Tongue (tissue), 2 donors: ENCODE results near the gene HDAC4. TPM values are rescaled to one million over a fixed set of nuclear protein-coding genes. Genes with fewer than 3 reads are reported as not detected.
A peak's percentile ranks its signal among the peaks of the same experiment; 100 is the strongest.

Source experiments
- DNase-seq: peaks from one replicate; pipeline ENCODE4 v3.0.0-alpha.2; 2015
- total RNA-seq: library from RNA; depleted of rRNA; stranded (reverse); fragments of >200 nt; gene quantifications from one replicate; pipeline ENCODE4 v1.2.3, GENCODE V29; 2014

The HDAC4 gene
- total RNA-seq, 1 donor from 2014 or later: 34.2 TPM

DNA sequence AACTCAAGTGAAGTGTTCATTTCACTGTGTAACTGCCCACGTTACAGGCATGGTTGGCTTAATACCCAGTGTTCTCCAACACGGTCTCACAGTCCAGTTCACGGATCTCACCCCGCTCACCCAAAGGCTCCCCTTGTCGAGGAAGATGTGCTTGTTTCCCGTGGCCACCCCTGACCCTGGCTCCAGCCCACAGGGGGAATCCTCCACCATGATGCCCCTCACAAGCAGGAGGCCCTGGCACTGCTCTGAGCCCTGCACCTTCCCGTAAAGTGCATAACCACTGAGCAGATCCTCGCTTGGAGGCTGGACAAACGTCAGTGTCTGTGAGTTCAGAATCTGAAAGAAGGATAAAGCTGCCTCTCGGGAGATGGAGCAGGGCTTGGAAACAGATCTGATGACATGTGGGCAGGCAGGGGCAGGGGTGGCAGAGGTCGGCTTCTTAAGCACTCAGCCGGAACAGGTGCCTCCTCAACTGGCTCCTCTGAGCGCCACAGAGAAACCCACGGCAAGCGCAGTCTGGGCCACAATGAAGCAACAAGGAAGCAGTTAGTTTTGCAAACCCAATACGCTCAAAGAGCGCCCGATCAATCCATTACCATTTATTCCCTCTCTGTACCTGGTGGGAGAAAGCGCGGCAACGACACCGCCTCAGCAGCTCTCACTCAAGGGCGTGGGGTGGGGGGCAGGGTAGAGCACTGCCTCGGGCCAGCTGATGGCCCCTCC, 17.6 kb downstream of the HDAC4 start:
- DNase-seq: no peak

DNA sequence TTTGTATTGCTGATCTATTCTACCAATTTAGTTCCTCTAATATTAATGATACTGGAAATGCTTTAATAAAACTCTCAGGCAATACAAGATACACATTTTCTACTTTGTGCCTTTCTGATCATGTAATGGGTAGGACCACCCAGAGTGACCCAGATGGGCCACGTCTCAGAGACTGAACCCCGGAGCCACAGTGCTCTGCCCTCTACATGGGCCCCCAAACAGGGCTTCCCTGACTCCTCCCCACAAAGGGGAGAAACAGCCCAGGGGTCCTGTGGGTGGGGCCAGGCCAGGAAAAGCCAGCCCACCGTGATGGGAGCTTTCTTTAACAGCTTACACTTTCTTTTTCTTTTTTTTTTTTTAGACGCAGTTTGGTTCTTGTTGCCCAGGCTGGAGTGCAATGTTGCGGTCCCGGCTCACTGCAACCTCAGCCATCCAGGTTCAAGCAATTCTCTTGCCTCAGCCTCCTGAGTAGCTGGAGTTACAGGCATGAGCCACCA, 18.4 kb downstream of the HDAC4 start:
- no peak for DNase-seq

DNA sequence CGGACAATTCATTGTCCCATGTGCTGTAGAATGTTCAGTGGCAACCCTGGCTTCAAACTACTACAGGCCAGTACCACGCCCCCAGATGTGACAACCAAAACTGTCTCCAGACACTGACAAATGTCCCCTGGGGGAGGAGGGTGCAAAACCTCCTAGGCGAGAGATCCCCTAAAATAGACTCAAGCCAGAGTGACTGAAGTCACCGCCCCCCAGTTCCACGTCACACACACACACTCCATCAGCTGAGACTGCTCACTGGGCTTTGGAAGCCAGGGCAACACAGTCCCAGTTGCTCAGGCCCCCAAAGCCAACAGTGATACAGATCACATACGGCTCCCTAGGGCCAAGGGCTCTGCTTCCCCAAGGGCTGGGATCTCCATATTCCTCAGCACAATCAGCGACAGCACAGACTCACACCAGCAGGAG, 19.1 kb downstream of the HDAC4 start:
- DNase-seq: no peak

DNA sequence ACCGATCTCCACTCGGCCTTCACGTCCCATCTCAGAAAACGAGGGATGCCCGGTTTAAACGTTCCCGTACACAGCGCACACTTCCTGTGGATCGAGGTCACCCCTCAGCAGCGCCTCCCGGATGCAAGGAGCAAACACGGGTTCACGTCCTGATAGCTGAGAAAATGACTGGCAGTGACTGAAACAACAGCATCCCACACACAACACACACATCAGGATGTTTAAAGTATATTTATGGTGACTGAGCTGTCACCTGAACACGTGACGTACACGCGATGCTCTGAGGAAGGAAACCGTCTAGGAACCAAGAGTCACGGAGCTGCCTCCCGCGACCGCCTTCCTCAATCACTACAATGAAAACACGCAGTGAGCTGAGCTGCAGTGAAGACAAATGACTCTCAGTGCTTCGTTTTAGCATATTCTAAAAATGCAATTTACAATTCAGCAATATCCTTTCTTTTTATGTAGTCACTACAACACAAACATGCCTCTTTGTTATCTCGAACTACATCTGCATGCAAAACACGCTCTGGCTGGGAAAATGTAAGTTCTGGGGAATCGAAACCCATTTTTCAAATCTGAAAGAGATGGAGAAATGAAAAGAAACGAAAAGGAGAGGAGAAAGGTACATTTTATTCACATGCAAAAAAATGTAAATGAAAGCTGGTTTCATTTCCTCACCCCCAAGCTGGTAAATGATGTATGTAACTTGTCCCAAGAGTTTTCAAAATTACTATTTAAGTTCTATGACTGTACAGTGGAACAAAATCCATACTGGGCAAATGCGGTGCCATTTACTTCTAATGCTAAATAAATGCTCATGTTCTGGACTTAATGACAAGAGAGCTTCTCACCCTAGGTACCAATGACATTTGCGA, 19.8 kb downstream of the HDAC4 start:
- DNase-seq: no peak

DNA sequence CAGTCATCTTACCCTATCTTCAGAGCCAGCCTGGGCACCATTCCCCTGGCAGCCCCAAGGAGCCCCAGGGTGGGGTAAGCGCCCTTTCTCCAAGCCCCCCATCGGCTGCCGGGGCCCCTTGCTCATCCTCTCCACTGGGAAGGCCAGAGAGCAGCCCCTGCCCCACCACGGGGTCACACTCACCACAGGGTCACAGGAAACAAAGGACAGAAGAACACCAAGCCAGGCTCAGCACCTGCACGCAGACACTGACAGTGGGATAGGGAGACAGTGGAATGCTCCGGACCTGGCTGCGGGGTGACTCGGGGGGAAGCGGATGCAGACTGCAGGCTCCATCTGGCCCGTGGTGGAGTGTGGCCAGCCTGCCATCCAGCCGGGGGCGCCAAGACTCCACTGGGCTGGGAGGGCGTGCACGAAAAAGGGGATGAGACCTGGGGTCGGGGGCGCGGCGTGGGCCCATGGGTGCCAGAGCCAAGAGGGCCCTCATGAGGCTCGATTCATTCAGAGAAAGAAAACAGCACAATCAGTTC, 21.1 kb downstream of the HDAC4 start:
- no peak for DNase-seq

DNA sequence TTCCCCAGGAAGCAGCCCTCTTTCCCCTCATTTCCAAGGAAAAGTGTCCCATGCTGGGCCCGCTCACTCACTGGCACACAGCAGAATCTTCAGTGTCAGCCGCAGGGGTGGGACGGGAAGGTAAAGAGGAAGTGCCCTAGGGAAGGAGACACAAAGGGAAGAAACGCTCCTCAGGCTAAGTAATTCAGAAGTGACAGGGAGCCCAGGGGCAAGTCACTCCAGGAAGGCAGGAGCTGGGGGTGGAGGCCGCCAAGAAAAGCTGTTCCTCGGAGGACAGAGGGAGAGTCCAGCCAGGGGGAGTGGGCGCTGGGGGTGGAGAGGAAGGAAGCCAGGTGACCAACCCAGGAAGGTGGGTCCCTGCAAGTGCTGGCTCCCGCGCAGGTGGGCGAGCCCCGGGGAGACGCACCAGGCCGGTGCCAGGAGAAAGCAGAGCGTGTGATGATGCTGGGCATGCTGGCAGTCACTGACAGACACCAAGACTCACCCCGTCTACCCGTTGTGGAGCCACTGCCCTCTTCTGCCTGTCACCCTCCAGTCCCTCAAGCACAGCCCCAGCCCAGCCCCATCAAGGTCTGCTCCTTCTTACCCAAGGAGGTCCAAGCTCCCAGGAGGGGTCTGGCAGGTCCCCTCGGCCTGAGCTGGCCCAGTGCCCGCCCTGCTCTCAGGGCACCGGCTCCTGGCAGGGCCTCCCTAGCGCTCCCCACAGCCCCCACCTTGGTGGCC, 21.7 kb downstream of the HDAC4 start:
- no peak for DNase-seq

DNA sequence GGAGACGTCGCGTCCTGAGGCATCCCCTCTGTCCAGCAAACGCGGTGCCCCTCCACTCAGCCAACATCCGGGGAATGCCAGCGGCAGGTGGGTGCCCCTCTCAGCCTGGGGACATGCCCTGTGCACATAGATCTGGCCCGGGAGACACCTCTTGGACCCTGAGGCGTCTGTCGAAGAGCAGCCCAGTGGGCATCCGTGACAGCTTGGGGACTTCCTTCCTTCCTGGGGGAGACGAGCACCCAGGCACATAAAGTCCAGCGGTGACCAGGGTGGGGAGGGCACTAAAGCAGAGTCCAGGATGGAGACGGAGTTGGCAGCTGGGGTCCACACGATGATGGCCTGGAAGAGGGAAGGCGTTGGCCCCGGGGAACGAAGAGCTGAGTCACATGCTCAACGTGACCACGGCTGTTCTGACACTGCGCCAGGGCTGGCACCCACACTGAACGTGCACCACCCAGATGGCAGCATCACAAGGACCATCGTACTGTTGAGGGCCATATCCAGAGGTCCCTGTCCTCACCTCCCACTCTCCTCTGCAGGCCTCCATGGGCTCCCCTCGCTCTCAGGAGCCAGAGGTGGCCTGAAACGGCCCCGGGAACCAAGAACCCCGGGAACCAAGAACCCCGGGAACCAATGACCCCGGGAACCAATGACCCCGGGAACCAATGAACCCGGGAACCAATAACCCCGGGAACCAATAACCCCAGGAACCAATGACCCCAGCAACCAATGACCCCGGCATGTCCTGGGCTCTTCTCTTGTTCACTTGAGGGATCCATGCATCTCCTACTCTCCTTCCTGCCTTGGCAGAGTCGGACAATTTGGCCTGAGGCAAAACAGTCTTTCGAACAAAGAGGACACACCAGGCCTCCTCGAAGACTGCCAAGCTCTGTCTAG, 22.6 kb downstream of the HDAC4 start:
- DNase-seq: no peak

DNA sequence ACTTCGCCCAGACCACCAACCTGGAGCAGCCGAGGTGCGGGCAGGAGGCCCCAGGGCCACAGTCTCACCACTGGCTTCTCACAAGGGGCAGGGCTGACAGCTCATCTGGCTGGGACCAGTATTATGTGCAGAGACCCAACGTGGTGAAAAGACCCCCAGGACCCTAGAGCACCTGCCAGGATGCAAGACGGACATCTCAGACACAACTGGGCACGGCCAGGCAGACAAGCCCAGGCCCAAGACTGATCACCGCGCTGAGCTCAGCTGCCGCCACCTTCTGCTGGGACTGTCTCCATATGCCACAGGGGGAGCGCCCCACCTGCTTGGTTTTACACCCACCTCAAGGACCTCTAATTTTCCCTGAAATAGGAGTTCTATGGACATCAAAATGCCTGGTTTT, 23.2 kb downstream of the HDAC4 start:
- no peak for DNase-seq

DNA sequence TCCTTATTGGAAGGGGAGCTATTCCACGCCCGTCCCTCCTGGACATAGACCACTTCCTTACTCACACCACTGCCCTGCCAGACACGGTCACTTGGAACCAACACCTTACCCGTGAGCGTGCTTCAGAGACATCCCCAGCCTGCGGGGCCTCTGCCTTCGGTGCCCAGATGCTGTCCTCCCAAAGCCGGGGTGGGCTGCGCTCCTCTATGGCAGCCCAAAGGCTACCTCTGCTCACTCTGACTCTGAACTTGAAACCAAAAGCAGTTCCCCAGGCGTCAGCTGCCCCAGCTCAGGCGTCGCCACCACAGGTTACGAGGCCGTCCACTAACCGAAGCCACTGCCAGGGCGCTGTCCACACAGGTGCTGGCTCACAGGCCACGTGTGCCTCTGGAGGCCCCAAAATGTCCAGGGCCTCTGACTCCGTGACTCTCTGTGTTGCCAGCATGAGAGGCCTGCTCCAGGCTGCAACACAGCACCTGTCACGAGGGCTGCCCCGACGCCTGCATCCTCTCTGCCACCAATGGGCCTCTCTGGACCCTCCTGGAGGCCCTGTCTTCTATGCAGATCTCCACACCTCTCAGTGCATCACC, 23.8 kb downstream of the HDAC4 start:
- DNase-seq: no peak

DNA sequence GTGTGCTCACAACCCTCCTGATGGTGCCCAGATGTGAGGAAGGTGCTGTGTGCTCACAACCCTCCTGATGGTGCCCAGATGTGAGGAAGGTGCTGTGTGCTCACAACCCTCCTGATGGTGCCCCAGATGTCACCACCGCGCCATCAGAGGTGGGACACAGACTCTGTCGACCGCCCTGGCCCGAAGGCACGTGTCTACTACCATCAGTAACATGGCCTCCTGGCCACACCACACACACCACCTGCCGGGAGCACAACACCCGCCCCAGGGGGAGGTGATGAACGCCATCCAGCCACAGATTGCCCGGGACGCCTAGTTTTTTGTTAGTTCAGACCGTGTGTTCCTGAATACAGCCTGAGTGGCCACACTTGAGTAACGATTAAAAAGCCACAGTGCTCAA, 24.5 kb downstream of the HDAC4 start:
- DNase-seq: no peak

DNA sequence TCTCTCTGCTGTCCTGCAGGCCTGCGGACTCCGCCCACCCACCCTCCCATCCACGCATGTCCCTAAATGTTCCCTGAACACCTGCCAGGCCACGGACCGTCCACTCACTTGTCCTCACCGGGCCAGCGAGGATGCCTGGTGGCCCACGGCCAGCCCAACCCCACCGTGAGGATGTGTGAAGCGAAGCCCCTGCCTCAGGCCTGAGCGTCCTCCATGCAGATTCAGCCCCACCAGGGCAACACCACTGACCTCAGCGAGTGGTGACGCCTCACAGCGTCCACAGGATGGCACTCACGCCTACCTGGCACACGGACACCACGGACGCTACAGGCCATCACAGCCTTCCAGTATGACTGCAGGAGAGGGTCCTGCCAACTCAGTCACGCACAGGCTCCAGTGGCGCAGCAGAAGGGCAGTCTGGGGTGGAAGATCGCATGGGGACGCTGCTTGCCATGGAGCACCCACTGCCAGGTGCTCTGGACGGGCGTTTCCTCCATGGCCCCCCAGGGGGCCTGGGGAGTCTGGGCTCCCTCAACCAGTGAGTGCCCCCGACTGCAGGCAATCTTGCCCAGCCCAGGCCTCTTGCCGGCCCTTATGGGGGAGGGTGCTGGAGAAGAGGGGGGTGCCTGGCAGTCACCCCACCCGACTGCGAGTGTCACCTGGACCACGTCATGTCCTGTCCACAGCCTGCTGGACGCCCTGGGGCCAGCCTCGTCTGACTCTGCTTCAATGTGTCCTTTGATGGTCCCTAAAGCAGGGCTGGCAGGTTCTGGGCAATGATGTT, 25.4 kb downstream of the HDAC4 start:
- no peak for DNase-seq

DNA sequence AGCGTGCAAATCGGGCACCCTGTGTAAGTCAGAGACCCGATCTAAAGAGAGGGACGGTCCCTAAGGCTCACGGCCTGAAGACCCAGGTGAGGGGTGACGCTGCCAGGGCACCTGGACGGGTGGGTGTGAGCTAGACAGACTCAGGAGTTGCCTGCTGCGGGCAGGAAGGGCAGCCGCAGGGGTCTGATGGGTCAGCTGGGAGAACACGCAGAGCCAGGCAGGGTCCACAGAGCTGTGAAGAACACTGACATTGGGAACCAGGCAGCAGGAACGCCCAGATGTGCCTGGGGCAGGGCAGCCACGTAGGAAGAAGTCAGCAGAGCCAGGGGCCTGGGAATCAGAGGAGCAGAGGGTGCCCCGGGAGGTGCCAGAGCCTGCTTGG, 25.9 kb downstream of the HDAC4 start:
- DNase-seq: no peak

DNA sequence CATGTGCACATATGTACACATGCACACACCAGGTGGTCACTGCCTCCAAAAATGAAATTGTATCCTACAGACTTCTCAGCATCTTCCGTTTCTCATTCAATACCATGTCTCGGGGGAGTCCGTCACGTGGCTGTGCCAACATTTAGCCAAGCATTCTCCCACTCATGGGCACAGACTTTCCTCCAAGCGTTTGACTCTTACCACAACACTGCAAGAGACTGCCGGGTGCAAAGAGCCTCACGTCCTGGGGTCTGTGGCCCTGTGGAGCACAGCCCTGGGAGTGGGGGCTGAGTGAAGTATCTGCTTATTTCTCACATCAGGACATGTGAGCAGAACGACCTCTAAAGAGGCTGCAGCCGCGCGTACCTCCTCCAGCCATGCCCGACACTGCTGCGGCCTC, 28.0 kb downstream of the HDAC4 start:
- no peak for DNase-seq

DNA sequence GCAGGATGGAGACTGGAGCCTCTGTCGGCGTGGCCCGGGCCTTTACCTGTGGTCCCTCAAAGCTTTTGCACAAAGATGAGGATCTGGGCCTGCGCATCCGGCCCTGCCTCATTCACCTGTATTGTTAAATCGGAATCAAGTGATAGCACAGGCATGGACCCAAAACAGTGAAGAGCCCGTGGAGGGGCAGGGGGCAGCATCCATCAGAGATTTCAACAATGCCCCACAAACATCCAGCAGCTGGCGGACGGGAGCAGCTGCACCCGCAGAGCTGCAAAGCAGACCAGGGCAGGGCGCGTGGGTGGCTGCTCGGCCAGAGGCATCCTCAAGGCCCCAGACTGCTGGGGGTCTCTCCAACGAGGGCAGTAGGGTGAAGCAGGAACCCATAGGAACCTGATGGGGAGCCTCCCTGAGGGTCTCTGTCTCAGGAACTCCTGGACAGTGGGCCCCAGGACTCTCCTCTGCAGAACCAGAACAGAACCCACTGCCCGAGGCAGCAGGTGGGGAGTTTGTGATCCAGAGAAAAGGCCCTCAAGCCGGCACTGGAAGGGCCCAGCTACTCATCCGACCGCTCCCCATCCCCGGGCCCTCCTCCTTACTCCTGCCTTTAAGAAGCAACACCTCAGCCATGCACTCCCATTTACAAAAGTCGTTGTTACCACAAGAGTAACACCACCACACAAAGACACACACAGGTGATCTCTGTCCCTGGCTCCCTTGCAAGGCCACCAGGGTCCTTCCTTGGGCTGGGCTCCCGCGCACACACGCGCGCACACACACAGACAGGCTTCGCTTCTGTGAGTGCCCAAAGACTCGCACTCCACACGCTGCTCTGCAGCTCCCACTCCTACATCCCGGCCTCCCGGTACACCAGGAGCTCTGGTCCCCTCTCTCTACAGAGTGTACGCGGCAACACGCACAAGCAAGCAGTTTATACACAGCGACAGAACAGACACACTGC, 28.8 kb downstream of the HDAC4 start:
- peak; percentile 56 for DNase-seq

DNA sequence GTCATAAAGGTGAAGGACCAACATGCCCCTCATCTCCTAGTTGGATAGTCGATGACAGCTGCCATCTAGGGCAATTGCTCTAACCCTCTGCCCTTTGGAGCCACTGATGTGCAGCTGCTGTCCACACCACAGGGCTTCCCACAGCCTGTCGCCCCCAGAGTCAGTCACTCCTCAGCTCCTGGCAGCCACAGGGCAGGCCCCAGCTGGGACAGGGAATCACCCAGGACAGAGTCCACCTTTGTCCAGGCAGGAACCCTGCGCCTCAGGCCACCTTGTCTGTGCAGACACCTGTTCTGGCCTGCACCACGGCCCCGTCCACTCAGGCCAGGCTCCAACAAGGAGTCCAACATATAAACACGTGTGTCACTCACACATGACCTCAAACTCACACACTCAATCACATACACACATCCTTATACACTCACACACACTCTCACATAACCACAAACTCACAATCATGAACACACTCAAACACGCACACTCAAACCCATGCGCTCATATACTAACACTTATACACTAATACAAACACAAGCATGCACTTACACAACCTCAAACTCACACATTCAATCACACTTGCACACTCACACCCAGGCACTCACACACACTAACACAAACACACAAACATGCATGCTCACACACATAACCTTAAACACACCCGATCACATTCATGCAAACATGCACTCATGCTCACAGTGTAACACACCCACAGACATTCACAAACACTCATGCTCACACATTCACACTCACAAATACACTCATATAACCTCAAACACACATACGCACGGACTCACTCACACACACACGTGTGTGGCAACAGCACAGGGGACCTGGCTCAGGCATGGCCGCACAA, 29.7 kb downstream of the HDAC4 start:
- no peak for DNase-seq

DNA sequence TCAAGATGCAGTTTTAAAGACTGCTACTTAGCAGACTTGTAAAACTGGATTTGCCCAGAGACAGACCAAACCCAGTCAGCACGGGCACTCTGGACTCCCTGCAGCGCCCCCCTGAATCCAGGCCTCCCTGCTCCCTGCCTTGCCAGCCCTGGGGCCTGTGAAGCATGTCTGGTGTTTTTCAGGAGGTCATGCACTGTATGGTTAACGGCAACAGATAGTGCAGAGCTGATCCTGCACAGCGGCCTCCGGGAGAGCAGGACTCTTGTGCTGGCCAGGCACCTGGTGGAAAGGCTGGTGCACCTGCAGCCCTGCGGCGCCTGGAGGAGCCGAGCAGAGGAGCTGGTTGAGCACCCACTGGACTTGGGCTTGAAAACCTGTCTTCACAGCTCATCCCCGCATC, 30.4 kb downstream of the HDAC4 start:
- DNase-seq: no peak

DNA sequence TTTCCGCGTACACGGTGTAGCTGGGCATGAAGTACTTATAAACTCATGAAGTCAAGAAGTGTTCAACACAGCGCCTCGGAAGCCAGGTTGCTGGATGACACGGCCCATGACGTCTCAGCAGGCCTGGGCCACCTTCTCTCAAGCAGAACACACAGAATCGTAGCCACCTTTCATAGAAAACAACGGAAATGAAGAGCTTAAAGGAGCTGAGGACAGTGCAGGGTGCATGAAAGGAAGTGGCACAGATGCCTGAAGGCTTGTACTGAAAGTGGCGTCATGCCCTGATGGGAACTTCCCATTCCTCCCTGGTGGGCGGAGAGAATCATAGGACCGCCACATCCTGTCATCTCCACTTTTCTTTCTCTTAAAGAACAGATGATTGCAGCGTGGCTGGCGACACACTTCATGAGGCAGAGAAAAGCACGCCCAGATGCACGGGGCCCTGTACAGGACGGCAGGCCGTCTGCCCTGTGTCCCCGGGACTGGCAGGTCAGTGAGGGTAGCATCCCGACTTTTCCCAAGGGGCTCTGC, 31.1 kb downstream of the HDAC4 start:
- no peak for DNase-seq
